SK-N-SH (cell line): ENCODE data around the gene ZCCHC17. TPM values are rescaled to one million over a fixed set of nuclear protein-coding genes. Genes with fewer than 3 reads are reported as not detected.

Source experiments
- CTCF ChIA-PET: fragments of 300-600, 350-600 bp; formaldehyde crosslinking; extraction: SDS; loops from one replicate; lab custom pipeline; 2021; lab: Yijun Ruan, JAX
- POLR2A ChIA-PET: fragments of 350-600 bp; sonication (Branson Sonifier 250); formaldehyde crosslinking; extraction: SDS; loops from one replicate; lab custom pipeline; 2020; ENCODE audit warnings: antibody characterized with exemption, inconsistent platforms; lab: Yijun Ruan, JAX
- DNase-seq: peaks from one replicate; pipeline ENCODE4 v3.0.0; 2012
- H2AFZ ChIP-seq: fragments of 200-600 bp; sonication (generic); 2 replicates; pipeline ENCODE4 v1.8.1; 2016; ENCODE audit warnings: antibody characterized with exemption, mild to moderate bottlenecking, low read depth
- H3F3A ChIP-seq: fragments of 200-600 bp; sonication (generic); replicated peaks from 2 replicates; pipeline ENCODE3; 2016; ENCODE audit warnings: antibody characterized with exemption, mild to moderate bottlenecking; ENCODE audit not compliant: insufficient read depth
- H3K27ac ChIP-seq, 2 experiments: fragments of 200-500 bp in 1 of 2; fragments of 200-600 bp in 1 of 2; sonication (Bioruptor generic) in 1 of 2; sonication (generic), shearing (Covaris generic) in 1 of 2; 2 replicates each; pipeline versions ENCODE4 v1.5.1 to v1.6.1; 2014 to 2016; ENCODE audit warnings: low read depth in 2 of 2, inconsistent platforms in 1 of 2, low read length in 1 of 2, mild to moderate bottlenecking in 1 of 2, mixed read lengths in 1 of 2
- H3K27me3 ChIP-seq: fragments of 200-600 bp; sonication (generic), shearing (Covaris generic); 2 replicates; pipeline ENCODE4 v1.6.1; 2016; ENCODE audit warnings: mixed run types; ENCODE audit not compliant: insufficient read depth
- H3K36me3 ChIP-seq, 2 experiments: fragments of 200-500 bp in 1 of 2; fragments of 200-600 bp in 1 of 2; sonication (Bioruptor generic) in 1 of 2; sonication (generic) in 1 of 2; replicated peaks in 1 of 2; 2 replicates each; pipeline versions ENCODE3 to v1.5.1; 2014 to 2016; ENCODE audit warnings: low read length in 1 of 2, mild to moderate bottlenecking in 1 of 2; ENCODE audit not compliant: insufficient read depth in 2 of 2, control insufficient read depth in 1 of 2
- H3K4me1 ChIP-seq, 2 experiments: fragments of 200-500 bp in 1 of 2; fragments of 200-600 bp in 1 of 2; sonication (Bioruptor generic) in 1 of 2; sonication (generic), shearing (Covaris generic) in 1 of 2; 2 replicates each; pipeline versions ENCODE4 v1.5.1 to v1.6.1; 2014 to 2016; ENCODE audit warnings: low read depth in 1 of 2, low read length in 1 of 2, mixed run types in 1 of 2; ENCODE audit not compliant: insufficient read depth in 2 of 2, control insufficient read depth in 1 of 2
- H3K4me2 ChIP-seq: fragments of 200-600 bp; sonication (generic), shearing (Covaris generic); 2 replicates; pipeline ENCODE4 v1.6.1; 2017; ENCODE audit warnings: mixed run types
- H3K4me3 ChIP-seq, 2 experiments: fragments of 200-500 bp in 1 of 2; fragments of 200-600 bp in 1 of 2; sonication (Bioruptor generic) in 1 of 2; sonication (generic), shearing (Covaris generic) in 1 of 2; 2 replicates each; pipeline versions ENCODE4 v1.5.1 to v1.8.1; 2014 to 2016; ENCODE audit warnings: low read depth in 2 of 2, inconsistent platforms in 1 of 2, low read length in 1 of 2, mild to moderate bottlenecking in 1 of 2, mixed read lengths in 1 of 2, moderate library complexity in 1 of 2
- H3K79me2 ChIP-seq: fragments of 200-600 bp; sonication (generic); 2 replicates; pipeline ENCODE4 v1.8.1; 2017; ENCODE audit warnings: mild to moderate bottlenecking; ENCODE audit not compliant: insufficient read depth
- H3K9ac ChIP-seq: fragments of 200-600 bp; sonication (generic); 2 replicates; pipeline ENCODE4 v1.6.1; 2017; ENCODE audit warnings: mixed run types
- H3K9me2 ChIP-seq: fragments of 200-600 bp; sonication (generic); 2 replicates; pipeline ENCODE4 v1.6.1; 2017; ENCODE audit warnings: mixed run types
- H3K9me3 ChIP-seq: fragments of 200-600 bp; sonication (generic); 2 replicates; pipeline ENCODE4 v1.6.1; 2017; ENCODE audit warnings: mixed run types, mild to moderate bottlenecking, moderate library complexity
- H4K20me1 ChIP-seq: fragments of 200-600 bp; sonication (generic); 2 replicates; pipeline ENCODE4 v1.6.1; 2017; ENCODE audit warnings: mild to moderate bottlenecking, mixed run types; ENCODE audit not compliant: insufficient read depth
- CHD2 ChIP-seq: fragments of 150-350 bp; IDR thresholded peaks from 2 replicates; pipeline ENCODE4 v1.6.1; 2018; ENCODE audit warnings: low read length; ENCODE audit not compliant: partially characterized antibody
- CTCF ChIP-seq: fragments of 200-600 bp; sonication (generic); IDR thresholded peaks from 2 replicates; pipeline ENCODE4 v1.6.1; 2017; ENCODE audit warnings: antibody characterized with exemption, mild to moderate bottlenecking, moderate library complexity
- FOSL2 ChIP-seq: IDR thresholded peaks from 2 replicates; pipeline ENCODE4 v1.4.0; 2012; ENCODE audit warnings: low read depth, mild to moderate bottlenecking, moderate library complexity, borderline replicate concordance
- FOXM1 ChIP-seq: IDR thresholded peaks from 2 replicates; pipeline ENCODE4 v1.4.0; 2012; ENCODE audit warnings: low read depth, mild to moderate bottlenecking
- GATA2 ChIP-seq: sonication (generic); formaldehyde crosslinking; IDR thresholded peaks from 2 replicates; pipeline ENCODE4 v1.5.0; 2020; ENCODE audit warnings: mild to moderate bottlenecking, missing genetic modification reagents
- IRF3 ChIP-seq: fragments of 150-350 bp; IDR thresholded peaks from 2 replicates; pipeline ENCODE4 v1.6.1; 2016; ENCODE audit warnings: mild to moderate bottlenecking, low read depth, low read length
- JUND ChIP-seq: IDR thresholded peaks from 2 replicates; pipeline ENCODE4 v1.4.0; 2012
- NFIC ChIP-seq: IDR thresholded peaks from 2 replicates; pipeline ENCODE4 v1.4.0; 2012; ENCODE audit warnings: borderline replicate concordance
- NRF1 ChIP-seq: IDR thresholded peaks from 2 replicates; pipeline ENCODE4 v1.6.1; 2012; ENCODE audit warnings: low read depth, mild to moderate bottlenecking, low read length
- PBX3 ChIP-seq: IDR thresholded peaks from 2 replicates; pipeline ENCODE4; 2012
- RCOR1 ChIP-seq: fragments of 150-350 bp; IDR thresholded peaks from 2 replicates; pipeline ENCODE4 v1.6.1; 2017; ENCODE audit warnings: antibody characterized with exemption, low read length
- RFX5 ChIP-seq: IDR thresholded peaks from 2 replicates; pipeline ENCODE4 v1.6.1; 2012; ENCODE audit warnings: mild to moderate bottlenecking, improper control_type of control experiment, low read length
- TAF1 ChIP-seq: IDR thresholded peaks from 2 replicates; pipeline ENCODE4 v1.6.1; 2012; ENCODE audit warnings: low read depth, mild to moderate bottlenecking, low read length, moderate library complexity, borderline replicate concordance
- TCF12 ChIP-seq: IDR thresholded peaks from 2 replicates; pipeline ENCODE4 v1.4.0; 2012
- ZBTB33 ChIP-seq: IDR thresholded peaks from 2 replicates; pipeline ENCODE4 v1.4.0; 2012; ENCODE audit warnings: low read depth, borderline replicate concordance
- WGBS: methylation state at CpG from one replicate; pipeline ENCODE4 v1.1.6; 2017; ENCODE audit warnings: low lambda C conversion rate; 5-methylcytosine and 5-hydroxymethylcytosine counted together
- polyA plus RNA-seq, 3 experiments: library from polyadenylated mRNA; depleted of rRNA; stranded (reverse); fragments of >200 nt; gene quantifications; 2 replicates each; pipeline ENCODE4 v1.2.3, GENCODE V29; 2012

ZCCHC17 gene
- polyA plus RNA-seq, 1 of the 3 experiments (the other 2 are of a cell fraction) = 25.8 TPM

- no peak overlapping the region for H3K27ac ChIP-seq
- no peaks in the 10 kb centered on the region for H4K20me1 ChIP-seq
- H3F3A ChIP-seq = no peaks in the 10 kb centered on the region
- TF ChIP-seq ZBTB33 (no peak), TAF1 (no peak), FOSL2 (peak; percentile 12; the same call in 1 of the 2 replicates), NFIC (peak; percentile 53), FOXM1 (no peak), CHD2 (no peak), JUND (no peak), TCF12 (no peak), RFX5 (no peak), IRF3 (no peak), NRF1 (no peak), RCOR1 (no peak)
- no peaks in the 10 kb centered on the region for H3K27me3 ChIP-seq
- CTCF ChIA-PET = interaction anchor here (0.8 to 12.3 kb wide), 5 partner anchors 20 to 191 kb away, joined by 3 to 88 read pairs (median 8); no protein-coding TSS in a partner anchor
- 95% methylated on average over 6 of the region's 7 CpGs for WGBS
- no peaks in the 10 kb centered on the region for H3K9me3 ChIP-seq
- H3K79me2 ChIP-seq = no peaks in the 10 kb centered on the region
- no peaks in the 10 kb centered on the region for H3K36me3 ChIP-seq
- H3K4me1 ChIP-seq = peaks cover 0 to 26% of the 10 kb centered on the region in 2 experiments; a peak in 1 of 4 replicates
- no peak for DNase-seq
- H3K4me2 ChIP-seq = no peak overlapping the region
- no peak overlapping the region for H3K4me3 ChIP-seq
- no peak overlapping the region for H3K9ac ChIP-seq
- POLR2A ChIA-PET = no interaction called here
- H3K9me2 ChIP-seq = no peaks in the 10 kb centered on the region
- H2AFZ ChIP-seq = no peak overlapping the region
Observed at GRCh38 chr1:31374511-31375196, 77.8 kb downstream of the ZCCHC17 start.

- Histone ChIP-seq H3K9me2 (no peaks in the 10 kb centered on the region), H3K4me3 (no peak overlapping the region), H3K4me2 (no peak overlapping the region), H3K4me1 (peaks cover 0 to 28% of the 10 kb centered on the region in 2 experiments; a peak in 1 of 4 replicates), H3K9me3 (no peaks in the 10 kb centered on the region), H3K79me2 (no peaks in the 10 kb centered on the region), H3K27ac (peak overlapping the region; percentile 33 to 81; a peak in 3 of 4 replicates), H3K27me3 (no peaks in the 10 kb centered on the region), H3K9ac (no peak overlapping the region), H2AFZ (peak overlapping the region; percentile 42; the same call in 1 of the 2 replicates), H3F3A (no peaks in the 10 kb centered on the region), H3K36me3 (no peaks in the 10 kb centered on the region), H4K20me1 (no peaks in the 10 kb centered on the region)
- CTCF ChIA-PET = interaction anchor here (1.2 to 12.3 kb wide), 3 partner anchors 18 to 193 kb away, joined by 4 to 88 read pairs (median 16); no protein-coding TSS in a partner anchor
- POLR2A ChIA-PET = interaction anchor here (0.6 kb wide), 1 partner anchor 17 kb away, joined by 4 read pairs; no protein-coding TSS in a partner anchor
- WGBS = 56% methylated on average over 8 of the region's 8 CpGs
- DNase-seq = peak; percentile 90
- TF ChIP-seq PBX3 (peak; percentile 34; the same call in 1 of the 2 replicates), ZBTB33 (no peak), IRF3 (no peak), CTCF (no peak), GATA2 (CRISPR knock-in tag) (peak; percentile 50)
Observed at GRCh38 chr1:31376375-31377134, 79.7 kb downstream of the ZCCHC17 start.
